ENCODE measurements around the gene IDE.

DNA sequence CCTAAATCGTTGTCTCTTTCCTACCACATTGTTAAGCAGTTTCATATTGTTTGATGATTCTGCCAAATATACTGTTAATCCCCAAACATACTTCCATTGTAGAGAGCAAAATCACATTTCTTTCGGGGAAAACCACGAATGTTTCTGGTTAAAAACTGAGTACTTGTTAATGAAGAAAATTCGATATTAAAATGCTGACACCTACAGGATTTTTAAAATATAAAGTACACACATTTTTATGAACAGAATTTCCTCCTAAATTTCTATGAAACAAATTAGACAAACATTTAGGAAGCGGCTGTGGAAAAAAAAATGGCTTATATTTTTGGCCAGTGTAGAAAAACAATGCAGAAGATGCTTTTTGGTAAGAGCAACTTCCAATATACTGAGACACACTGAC lies 68.8 kb downstream of the IDE start:
- TF ChIP-seq CTCF (IDR thresholded peaks at IDR 0.05) = no peak
- no peak for TF ChIP-seq POLR2AphosphoS5 (IDR thresholded peaks at IDR 0.05)
- TF ChIP-seq POLR2A (IDR thresholded peaks at IDR 0.05) = no peak
- no peak for TF ChIP-seq EP300 (IDR thresholded peaks at IDR 0.05)

Measured in upper lobe of left lung (tissue), 4 donors.